Lower leg skin (tissue), 4 donors: ENCODE results near the gene CARD8. TPM values are rescaled to one million over a fixed set of nuclear protein-coding genes. Genes with fewer than 3 reads are reported as not detected.
"Not testable (repeated sequence)": the region's sequence is repeated elsewhere in the genome, so short reads cannot be mapped to it uniquely, and the experiment has no call there.

Experiments
- DNase-seq, 2 donors: peaks; one replicate each; pipeline ENCODE4 v3.0.0-alpha.2; 2019; ENCODE audit warnings: low spot score in 2 of 2
- H3K4me3 ChIP-seq: fragments of 200-600 bp; sonication (generic); 2 replicates; pipeline ENCODE4 v1.5.1; 2017; ENCODE audit warnings: mild to moderate bottlenecking, low read depth; ENCODE audit not compliant: poor library complexity, severe bottlenecking
- POLR2A ChIP-seq, 2 donors: fragments of 450-650 bp; IDR thresholded peaks; one replicate each; pipeline ENCODE4 v1.6.1; 2016 to 2017; ENCODE audit warnings: antibody characterized with exemption in 2 of 2, mild to moderate bottlenecking in 1 of 2, moderate library complexity in 1 of 2
- WGBS, 2 donors: methylation state at CpG; one replicate each; pipeline ENCODE4 v1.1.5; 2018; 5-methylcytosine and 5-hydroxymethylcytosine counted together
- intact Hi-C: fragments of 100-400 bp; cut with DNase I; formaldehyde crosslinking; loops from one replicate; pipeline ENCODE4 v1.15.0; 2023; ENCODE audit warnings: low total_unique reads
- total RNA-seq, 4 donors: library from RNA; depleted of rRNA; stranded (reverse); fragments of >200 nt; gene quantifications; one replicate each; pipeline ENCODE4 v1.1.0, GENCODE V29; 2016
- TF ChIP-seq, protein P1 (sequence below), 3 donors: fragments of 450-650 bp; IDR thresholded peaks; one replicate each; pipeline ENCODE4 v1.5.1; 2016; ENCODE audit warnings: antibody characterized with exemption in 3 of 3, mild to moderate bottlenecking in 3 of 3, moderate library complexity in 2 of 3

CARD8 gene
- total RNA-seq, 4 donors from 2014 or later: 9.3 to 14.1 (median 11.1) TPM

DNA sequence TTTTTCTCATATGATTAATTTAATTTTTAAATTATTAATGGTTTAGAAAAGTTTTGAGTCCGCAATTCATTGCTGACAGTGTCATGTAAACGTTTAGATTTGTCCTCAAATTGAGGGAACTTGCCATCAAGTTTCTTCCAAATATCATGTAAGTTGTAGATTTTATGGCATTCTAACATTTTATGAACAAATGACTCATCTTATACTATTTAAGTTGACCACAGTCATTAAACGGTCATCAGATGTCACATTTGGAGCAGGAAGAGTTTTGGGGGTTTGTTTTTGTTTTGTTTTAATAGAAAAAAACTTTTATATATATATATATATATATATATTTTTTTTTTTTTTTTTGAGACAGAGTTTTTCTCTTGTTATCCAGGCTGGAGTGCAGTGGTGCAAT, 18.5 kb upstream of the CARD8 start:
- intact Hi-C loops: no loop called here
- no peak for TF ChIP-seq POLR2A (IDR thresholded peaks at IDR 0.05)
- TF ChIP-seq, protein P1, sequence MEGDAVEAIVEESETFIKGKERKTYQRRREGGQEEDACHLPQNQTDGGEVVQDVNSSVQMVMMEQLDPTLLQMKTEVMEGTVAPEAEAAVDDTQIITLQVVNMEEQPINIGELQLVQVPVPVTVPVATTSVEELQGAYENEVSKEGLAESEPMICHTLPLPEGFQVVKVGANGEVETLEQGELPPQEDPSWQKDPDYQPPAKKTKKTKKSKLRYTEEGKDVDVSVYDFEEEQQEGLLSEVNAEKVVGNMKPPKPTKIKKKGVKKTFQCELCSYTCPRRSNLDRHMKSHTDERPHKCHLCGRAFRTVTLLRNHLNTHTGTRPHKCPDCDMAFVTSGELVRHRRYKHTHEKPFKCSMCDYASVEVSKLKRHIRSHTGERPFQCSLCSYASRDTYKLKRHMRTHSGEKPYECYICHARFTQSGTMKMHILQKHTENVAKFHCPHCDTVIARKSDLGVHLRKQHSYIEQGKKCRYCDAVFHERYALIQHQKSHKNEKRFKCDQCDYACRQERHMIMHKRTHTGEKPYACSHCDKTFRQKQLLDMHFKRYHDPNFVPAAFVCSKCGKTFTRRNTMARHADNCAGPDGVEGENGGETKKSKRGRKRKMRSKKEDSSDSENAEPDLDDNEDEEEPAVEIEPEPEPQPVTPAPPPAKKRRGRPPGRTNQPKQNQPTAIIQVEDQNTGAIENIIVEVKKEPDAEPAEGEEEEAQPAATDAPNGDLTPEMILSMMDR (IDR thresholded peaks at IDR 0.05): no peak

DNA sequence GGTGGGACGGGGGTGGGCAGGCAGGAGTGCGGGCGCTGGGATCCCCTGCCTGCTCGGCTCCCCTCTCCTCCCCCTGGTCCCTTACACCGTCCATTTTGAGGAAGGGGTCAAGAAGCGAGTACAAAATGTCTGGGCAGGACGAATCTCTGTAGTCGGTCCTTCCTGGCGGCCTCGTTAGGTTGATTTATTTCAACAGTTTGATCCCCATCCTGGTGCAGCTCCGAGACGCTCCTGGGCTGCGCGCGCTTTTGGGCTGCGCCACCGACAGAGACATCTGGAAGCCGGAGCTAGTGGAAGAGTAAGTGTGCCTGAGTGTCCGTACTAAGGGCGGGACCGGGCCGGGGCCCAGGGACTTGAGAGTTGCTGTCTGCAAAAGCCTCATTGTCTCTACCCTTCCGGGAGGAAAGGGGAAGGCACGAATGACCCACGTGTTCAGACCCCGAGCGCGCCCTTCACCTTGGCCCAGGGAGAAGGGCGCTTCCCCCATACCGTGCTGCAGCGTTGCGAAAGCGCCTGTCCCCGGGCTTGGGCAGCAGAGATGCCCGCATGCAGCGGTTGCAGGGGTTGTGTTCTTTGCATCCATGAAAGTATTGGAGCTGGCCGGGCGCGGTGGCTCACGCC, 15.9 kb upstream of the CARD8 start:
- peak; percentile 29 to 88 for DNase-seq
- no peak for TF ChIP-seq POLR2A (IDR thresholded peaks at IDR 0.05)
- TF ChIP-seq, protein P1 (IDR thresholded peaks at IDR 0.05): no peak
- H3K4me3 ChIP-seq: no peak overlapping the region
- WGBS, 2 donors: 4 to 7% methylated on average over 33 to 39 of the region's 40 CpGs
- intact Hi-C loops: no loop called here

More for the DNA sequence above, 18.5 kb upstream of the CARD8 start:
- DNase-seq: no peak
- no peak overlapping the region for H3K4me3 ChIP-seq
- WGBS, 2 donors: 71 to 76% methylated on average over 3 of the region's 3 CpGs

DNA sequence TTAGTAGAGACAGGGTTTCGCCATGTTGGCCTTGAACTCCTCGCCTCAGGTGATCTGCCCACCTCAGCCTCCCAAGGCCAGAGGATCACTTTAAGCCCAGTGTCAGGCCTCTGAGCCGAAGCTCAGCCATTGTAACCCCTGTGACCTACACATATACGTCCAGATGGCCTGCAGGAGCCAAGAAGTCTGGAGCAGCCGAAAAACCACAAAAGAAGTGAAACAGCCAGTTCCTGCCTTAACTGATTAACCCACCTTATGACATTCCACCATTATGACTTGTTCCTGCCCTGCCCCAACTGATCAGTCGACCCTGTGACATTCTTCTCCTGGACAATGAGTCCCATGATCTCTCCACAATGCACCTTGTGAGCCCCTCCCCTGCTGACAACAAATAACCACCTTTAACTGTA, 13.9 kb upstream of the CARD8 start:
- not testable (repeated sequence) for H3K4me3 ChIP-seq
- intact Hi-C loops: loop anchor here (2.0 kb wide), 1 partner anchor 65 kb away; no protein-coding TSS in a partner anchor
- 77 to 80% methylated on average over 6 of the region's 6 CpGs for WGBS, 2 donors
- peak in 1 of 2 donors; percentile 43 for DNase-seq

DNA sequence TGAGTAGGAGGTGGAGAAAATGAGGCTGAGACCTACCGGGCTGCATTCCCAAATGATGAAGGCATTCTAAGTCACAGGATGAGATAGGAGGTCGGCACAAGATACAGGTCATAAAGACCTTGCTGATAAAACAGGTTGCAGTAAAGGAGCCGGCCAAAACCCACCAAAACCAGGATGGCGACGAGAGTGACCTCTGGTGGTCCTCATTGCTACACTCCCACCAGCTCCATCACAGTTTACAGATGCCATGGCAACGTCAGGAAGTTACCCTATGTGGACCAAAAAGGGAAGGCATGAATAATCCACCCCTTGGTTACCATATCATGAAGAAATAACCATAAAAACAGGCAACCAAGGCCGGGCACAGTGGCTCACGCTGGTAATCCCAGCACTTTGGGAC, 9.6 kb upstream of the CARD8 start:
- H3K4me3 ChIP-seq, DNase-seq, intact Hi-C loops: not testable (repeated sequence)
- 33 to 38% methylated on average over 8 of the region's 8 CpGs for WGBS, 2 donors

DNA sequence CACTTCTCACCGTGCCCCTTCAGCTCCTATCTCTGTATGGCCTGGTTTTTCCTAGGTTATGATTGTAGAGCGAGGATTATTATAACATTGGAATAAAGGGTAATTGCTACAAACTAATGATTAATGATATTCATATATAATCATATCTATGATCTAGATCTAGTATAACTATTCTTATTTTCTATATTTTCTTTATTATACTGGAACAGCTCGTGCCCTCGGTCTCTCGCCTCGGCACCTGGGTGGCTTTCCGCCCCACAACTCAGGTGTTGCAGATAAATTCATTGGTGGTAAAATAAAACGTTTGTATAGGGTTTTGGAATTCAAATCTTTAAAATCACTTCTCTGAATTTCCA, 4.6 kb upstream of the CARD8 start:
- intact Hi-C loops, DNase-seq, H3K4me3 ChIP-seq: not testable (repeated sequence)
- WGBS, 2 donors: 43 to 51% methylated on average over 8 of the region's 8 CpGs

DNA sequence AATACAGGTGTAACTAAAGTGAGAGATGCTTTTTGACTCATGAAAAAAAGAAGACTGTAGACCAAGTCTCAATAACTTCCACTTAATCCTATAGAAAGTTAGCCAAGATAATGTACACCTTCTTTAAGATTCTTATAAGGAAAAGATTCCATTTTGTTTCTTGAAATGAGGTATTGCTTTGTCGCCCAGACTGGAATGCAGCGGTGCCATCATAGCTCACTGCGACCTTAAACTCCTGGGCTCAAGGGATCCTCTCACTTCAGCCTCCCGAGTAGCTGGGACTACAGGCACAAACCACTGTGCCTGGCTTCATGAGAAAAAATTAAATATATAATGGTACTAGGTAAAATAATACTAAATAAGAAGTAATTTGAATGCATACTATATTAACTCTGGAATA, 3.3 kb upstream of the CARD8 start:
- 73 to 86% methylated on average over 4 of the region's 4 CpGs for WGBS, 2 donors
- DNase-seq, intact Hi-C loops, H3K4me3 ChIP-seq: not testable (repeated sequence)

DNA sequence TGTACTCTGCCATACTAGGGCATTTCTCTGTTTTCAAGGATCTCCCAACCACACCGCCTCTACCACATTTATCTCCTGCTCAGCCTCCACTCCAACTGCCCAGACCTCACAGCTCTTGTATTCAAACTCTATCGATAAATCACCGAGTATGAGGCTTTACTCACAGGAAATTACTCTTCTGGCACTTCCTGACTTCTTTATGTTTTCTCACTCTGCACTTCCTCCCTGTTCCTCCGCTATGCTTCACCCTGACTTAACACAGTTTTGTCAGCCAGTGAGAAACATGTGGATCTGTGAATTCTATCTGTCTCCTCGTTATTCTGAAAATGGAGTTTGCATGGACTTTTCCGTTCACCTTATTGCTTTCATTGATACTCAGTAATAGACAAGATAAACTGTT, 2.6 kb upstream of the CARD8 start:
- intact Hi-C loops: no loop called here
- 51 to 56% methylated on average over 6 of the region's 6 CpGs for WGBS, 2 donors
- no peak overlapping the region for H3K4me3 ChIP-seq

DNA sequence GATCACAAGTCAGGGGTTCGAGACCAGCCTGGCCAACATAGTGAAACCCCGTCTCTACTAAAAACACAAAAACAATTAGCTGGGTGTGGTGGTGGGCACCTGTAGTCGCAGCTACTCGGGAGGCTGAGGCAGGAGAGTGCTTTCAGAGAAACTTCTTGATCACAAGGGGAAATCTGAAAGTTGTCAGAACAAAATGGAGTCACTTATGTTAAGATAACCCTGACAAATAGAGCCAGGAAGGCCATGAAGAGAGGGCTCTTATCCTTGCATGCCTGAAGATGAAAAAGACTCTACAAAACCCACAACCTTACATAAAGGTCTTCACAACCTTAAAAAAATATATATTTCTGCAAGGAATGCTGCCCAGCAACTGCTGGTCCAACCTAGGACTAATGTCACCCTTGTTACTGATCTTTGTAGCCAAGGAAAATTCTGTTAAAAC, 1.2 kb downstream of the CARD8 start:
- DNase-seq: no peak
- intact Hi-C loops: no loop called here
- WGBS, 2 donors: 87 to 99% methylated on average over 4 of the region's 4 CpGs
- TF ChIP-seq, protein P1 (IDR thresholded peaks at IDR 0.05): no peak
- no peak for TF ChIP-seq POLR2A (IDR thresholded peaks at IDR 0.05)
- no peak overlapping the region for H3K4me3 ChIP-seq

More for the DNA sequence above, 2.6 kb upstream of the CARD8 start:
- TF ChIP-seq POLR2A (IDR thresholded peaks at IDR 0.05): no peak
- TF ChIP-seq, protein P1 (IDR thresholded peaks at IDR 0.05): no peak
- no peak for DNase-seq
